NCI-H2227 (cell line): Measurements from ENCODE around the gene AQP2.
A peak's percentile ranks its signal among the peaks of the same experiment; 100 is the strongest.

Experiments
- DNase-seq: peaks from one replicate; lab custom pipeline; 2025; ENCODE audit not compliant: unreplicated experiment; lab: John Stamatoyannopoulos, UW

AQP2 gene

GRCh38 chr12:49967777-49968250 lies 17.3 kb downstream of the AQP2 start:
- DNase-seq, result no peak

GRCh38 chr12:49968471-49968870 lies 17.9 kb downstream of the AQP2 start:
- DNase-seq, result no peak

DNA sequence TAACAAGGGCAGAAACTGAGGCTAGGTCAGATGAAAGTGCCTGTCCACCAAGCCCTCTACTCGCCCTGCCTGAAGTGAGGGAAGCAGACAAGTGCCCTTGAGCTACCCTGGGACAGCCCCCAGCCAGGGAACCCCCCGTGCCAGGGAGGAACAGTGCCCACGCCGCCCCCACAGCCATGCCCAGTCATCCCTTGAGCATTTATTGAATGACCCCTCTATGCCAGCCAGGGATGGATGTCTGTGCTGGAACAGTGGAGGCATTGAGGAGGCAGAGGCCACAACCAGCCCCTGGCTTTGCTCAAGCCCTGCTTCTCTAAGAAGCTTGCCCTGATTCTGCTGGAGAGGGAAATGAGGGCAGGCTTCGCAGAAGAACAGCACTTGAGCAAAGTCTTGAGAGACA lies 18.5 kb downstream of the AQP2 start:
- DNase-seq, result no peak

DNA sequence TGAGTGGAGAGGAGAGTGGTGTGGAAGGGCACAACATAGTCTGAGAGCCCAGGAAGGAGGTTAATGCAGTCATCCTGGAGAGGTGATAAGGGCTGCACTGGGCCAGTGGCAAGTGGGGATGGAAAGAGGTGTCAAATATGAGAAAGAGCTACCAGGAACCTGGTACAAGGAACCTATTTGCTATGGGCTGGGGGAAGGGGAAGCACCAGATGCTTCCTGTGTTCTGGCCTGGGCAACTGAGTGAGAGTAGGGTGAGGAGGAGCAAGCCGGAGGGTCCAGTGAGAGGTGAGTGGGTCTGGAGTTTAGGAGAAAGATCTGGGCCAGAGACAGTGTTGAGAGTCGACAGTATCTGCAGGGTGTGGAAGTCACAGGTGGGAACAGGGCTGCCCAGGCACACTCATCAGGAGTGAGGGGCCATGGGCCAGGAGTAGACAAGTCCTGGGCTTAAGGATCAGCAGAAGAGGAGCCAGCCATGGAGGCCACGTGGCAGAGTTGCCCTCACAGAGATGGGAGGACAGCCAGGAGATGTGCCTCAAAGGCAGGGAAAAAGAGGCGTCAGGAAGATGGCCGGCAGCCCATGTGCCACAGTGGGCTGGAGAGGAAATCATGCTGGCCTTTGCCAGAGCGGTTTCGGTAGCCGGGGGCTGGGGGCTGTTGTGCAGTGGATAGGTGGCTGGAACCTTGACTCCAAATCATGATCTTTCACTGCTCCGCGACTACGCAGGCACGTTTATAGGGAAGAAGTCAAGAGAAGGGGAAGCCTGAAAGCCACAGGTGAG lies 19.3 kb downstream of the AQP2 start:
- no peak for DNase-seq

GRCh38 chr12:49970658-49971057 lies 20.1 kb downstream of the AQP2 start:
- no peak for DNase-seq

GRCh38 chr12:49971141-49971540 lies 20.6 kb downstream of the AQP2 start:
- DNase-seq, result no peak

DNA sequence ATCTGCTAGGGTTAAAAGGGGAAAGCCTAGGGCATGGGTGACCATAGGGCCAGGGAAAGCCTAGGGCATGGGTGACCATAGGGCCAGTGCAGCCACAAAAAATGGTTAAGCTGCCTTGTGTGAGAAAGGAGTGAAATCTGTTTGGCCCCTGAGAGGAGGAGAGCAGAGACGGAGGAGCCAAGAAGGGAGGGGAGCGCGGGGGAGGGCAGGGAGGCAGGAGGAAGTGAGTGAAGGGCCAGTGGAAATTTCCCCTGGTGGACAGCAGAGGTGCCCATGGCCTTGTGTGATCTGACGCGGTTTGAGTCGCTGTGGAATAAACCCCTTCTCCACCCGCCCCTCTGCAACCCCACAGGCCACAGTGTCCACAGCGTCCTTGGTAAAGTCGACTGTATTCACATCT lies 21.6 kb downstream of the AQP2 start:
- DNase-seq, result no peak

DNA sequence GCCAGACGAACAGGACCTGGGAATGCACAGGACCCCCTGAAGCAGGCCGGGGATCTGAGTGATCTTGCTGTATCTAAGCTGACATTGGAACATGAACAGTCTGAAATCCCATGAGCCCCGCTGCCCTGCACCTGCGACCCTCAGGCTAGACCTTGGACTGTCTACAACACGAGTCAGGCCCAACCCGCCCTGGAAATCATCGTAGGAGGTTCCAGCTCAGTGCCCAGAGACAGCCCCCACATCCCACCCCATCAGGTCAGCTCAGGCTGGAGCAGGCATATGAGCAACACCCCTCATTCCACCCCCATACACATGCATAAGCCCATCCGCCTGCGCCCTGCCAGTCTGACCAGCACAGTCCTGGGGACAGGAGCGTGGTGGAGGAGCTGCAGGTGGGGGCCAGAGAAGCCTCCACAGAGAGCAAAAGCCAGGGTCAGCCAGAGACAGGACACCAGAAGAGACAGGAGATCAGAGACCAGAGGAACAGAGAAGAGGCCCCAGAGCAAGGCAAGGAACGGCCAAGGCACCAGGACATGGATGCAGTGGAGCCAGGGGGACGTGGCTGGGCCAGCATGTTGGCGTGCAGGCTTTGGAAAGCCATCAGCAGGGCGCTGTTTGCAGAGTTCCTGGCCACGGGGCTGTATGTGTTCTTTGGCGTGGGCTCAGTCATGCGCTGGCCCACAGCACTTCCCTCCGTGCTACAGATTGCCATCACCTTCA lies 22.3 kb downstream of the AQP2 start, which contains the start of gene AQP6:
Gene AQP6 (plus strand): TSS at position 307 of the 720 bp plus-strand sequence. CDS start 227 bp downstream, at position 534.
- no peak for DNase-seq

- DNase-seq, result no peak
These were observed 22.9 kb downstream of the AQP2 start for GRCh38 chr12:49973361-49973830.

GRCh38 chr12:49974231-49974675 lies 23.7 kb downstream of the AQP2 start:
- peak; percentile 52 for DNase-seq

DNA sequence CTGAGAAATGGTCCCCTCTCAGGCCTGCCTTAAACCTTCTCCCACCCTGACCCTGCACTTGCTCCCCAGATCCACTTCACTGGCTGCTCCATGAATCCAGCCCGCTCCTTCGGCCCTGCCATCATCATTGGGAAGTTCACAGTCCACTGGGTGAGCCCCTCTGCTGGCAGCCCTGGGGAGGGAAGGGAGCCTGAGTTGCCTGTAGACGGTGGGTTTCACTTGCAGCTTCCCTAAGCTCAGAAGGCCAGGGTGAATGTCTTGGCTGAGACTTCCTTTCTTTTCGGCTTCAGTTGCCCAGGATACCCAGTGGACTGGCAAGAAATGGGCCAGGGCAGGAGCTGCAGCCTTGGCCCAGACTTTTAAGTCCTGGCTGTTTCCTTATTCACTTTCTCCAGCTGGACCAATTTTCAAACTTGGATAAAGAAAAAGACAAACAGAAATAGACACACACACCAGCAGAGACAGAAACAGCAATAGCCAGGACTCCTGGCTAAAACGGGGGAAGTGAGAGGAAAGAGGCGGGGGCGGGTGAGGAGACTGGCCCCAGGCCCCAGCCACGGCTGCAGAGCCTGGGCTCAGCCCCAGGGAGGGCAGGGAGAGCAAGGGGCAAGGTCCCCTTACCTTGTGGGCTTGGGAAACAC lies 24.3 kb downstream of the AQP2 start:
- no peak for DNase-seq

DNA sequence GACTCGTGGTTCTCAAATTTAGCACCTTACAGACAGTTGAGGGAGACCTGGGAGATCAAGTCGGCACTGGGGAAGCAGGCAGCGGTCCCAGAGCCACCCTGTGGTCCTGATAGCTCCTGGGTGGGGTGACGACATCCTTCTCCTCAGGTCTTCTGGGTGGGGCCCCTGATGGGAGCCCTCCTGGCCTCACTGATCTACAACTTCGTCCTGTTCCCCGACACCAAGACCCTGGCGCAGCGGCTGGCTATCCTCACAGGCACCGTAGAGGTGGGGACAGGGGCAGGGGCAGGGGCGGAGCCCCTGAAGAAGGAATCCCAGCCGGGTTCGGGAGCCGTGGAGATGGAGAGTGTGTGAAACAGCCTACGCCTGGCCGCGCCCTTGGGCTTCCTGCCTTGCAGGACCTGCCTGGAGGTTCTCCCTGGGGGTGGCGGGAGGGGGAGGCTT lies 24.8 kb downstream of the AQP2 start:
- DNase-seq, result no peak

DNA sequence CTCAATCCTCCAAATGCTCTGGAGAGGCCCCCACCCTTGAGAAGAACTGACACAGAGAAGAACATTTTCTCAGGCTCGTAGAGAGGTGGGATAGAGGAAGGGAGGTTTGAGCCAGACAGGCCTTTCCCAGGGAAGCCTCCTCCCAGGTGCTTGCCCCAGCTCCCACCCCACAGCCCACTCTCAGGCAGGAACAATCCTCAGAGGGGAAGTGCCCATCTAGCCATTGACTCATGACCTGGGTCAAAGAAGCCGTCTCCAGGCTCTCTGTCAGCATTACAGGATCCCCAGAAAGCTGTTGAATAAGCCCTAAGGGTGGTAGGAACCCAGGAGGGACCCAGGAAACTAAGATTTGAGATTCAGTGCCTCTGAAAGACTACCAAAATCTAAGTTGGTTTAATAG lies 26.0 kb downstream of the AQP2 start:
- no peak for DNase-seq

- no peak for DNase-seq
These were observed 27.6 kb downstream of the AQP2 start for GRCh38 chr12:49978125-49978524.

DNA sequence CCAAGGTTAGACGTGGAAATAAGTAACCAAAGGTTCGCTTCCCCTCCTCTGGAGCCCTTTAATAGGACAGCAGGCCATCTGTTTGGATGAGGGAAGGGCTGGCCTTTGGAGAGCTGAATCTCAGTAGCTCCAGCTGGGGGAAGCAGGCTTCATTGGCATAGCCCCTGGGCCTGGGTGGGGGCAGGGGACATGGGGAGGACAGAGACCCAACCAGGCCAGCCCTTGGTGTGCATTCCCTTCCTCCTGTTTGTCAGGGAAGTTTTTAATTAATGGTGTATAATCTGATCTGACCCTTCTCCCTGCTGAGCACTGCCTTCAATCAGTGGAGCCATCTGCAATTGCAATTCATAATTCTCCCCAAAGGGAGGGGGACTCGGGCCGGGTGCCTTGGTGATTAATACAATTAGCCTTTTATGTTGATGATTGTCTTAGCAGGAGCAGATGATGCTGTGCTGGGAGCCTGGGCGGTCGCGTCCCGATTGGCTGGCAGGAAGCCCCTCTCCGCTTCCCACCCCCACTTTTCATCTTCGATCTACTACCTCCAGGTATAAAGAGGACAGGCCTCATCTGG lies 28.6 kb downstream of the AQP2 start:
- no peak for DNase-seq

- no peak for DNase-seq
These were observed 29.3 kb downstream of the AQP2 start for GRCh38 chr12:49979791-49980190.

DNA sequence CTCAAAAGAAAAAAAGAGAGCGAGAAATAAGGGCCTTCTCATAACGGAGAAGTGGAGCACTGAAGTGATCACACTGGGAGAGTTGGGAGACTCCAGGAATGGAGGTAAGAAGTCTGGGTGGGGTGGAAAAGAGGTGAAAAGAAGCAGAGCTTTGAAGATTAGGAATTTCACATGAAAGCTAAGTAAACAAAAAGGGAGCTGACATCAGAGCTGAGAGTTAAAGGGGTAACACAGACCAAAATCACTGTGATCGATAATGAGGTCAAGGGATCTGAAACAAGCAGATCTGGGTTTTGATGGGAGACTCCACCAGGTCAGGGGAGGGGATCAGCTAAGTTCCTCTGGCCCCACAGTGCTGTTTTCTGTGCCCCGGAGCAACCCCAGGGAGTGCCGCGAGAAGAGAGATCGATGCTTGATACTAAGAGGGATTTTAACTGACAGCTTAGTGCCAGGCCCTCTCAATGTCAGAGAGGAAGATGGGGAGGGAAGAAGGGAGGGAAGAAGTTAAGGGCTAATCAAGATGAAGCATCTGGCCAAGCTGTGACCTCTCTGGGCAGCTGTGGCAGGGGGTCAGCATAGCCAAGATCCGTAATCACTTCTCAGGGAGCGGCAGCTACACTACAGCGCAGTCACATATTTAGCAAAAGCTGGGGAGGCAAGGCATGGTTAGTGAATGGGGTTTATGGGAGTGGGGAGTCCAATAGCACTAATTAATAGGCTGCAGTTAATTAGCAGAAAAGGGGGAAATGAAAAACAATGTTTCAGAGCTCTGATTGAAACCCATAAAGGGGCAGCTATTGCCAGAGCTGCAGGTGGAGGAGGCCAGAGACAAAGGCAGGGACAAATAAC lies 30.2 kb downstream of the AQP2 start:
- DNase-seq, result no peak

DNA sequence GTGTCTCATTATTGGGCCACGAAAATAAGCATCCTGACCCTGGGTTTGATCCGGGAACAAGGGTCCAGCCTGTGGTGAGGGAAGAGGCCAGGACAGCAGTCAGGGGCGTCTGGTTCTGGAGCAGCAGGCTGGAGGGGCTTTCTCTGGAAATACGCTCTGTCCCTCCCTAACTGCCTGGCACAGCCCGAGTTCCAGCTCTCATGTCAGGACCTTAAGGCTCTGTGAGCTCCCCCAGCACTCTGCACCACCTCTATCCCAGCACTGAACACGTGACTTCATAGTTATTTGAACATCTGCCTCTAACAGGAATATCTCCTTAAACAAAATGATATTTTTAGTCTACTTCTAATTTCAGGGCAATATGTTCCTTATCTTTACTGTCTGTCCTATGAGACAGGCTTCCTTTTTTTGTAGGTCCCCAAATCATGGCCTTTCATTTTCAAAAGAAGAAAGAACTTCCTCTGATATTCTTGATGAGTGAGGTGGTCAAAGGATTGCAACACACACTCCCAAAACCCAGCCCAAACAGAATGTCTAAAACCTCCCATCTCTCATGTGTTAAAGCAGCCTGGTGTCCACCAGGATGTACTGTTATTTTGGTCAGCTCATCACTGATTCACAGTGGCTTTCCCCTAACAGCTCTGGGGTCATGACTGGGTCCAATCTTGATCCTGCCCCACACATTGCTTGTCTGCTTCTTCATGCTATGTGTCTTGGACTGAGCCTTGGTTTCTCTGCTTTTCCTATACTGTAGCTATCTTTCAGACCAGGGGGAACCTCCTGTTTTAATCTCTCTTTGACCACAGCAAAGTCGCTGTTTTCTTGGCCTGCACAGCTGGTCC lies 31.9 kb downstream of the AQP2 start:
- no peak for DNase-seq

- peak; percentile 72 for DNase-seq
These were observed 33.4 kb downstream of the AQP2 start for GRCh38 chr12:49983892-49984291.
